IMR-90 (cell line): Measurements from ENCODE around the gene SLC9A7. TPM values are rescaled to one million over a fixed set of nuclear protein-coding genes. Genes with fewer than 3 reads are reported as not detected.
A peak's percentile ranks its signal among the peaks of the same experiment; 100 is the strongest.

Source experiments
- ATAC-seq: fragments of 200-7000 bp; cut with Tn5 transposase; 2 replicates; pipeline ENCODE4 v1.9.1; 2020; ENCODE audit warnings: low read depth, mild to moderate bottlenecking, moderate library complexity
- BruUV-seq: library from RNA; stranded (reverse); fragments of 400-500 nt; replicated peaks from 2 replicates; lab custom pipeline; 2021; lab: Mats Ljungman, UMichigan
- CTCF ChIA-PET: fragments of 300-600 bp; formaldehyde crosslinking; extraction: SDS; loops from one replicate; lab custom pipeline; 2021; ENCODE audit warnings: antibody characterized with exemption; lab: Yijun Ruan, JAX
- POLR2A ChIA-PET: fragments of 300-600 bp; sonication (Branson Sonifier 250); formaldehyde crosslinking; loops from one replicate; lab custom pipeline; 2022; ENCODE audit warnings: antibody characterized with exemption; ENCODE audit not compliant: unreplicated experiment; lab: Charles Lee
- DNase-seq: peaks from one replicate; pipeline ENCODE4 v3.0.0; 2013
- H2AFZ ChIP-seq: replicated peaks from 2 replicates; pipeline ENCODE3; 2013; ENCODE audit warnings: low read length, mild to moderate bottlenecking; ENCODE audit not compliant: poor library complexity
- H2AK5ac ChIP-seq: 2 replicates; pipeline ENCODE4 v1.6.1; 2013; ENCODE audit warnings: low read depth, low read length, inconsistent platforms
- H2AK9ac ChIP-seq: replicated peaks from 2 replicates; pipeline ENCODE3; 2013; ENCODE audit warnings: mild to moderate bottlenecking, low read depth, low read length, moderate library complexity; ENCODE audit not compliant: poor library complexity
- H2BK120ac ChIP-seq: 2 replicates; pipeline ENCODE4 v1.6.1; 2013; ENCODE audit warnings: low read depth, low read length, inconsistent platforms
- H2BK15ac ChIP-seq: 3 replicates; pipeline ENCODE4 v1.6.1; 2013; ENCODE audit warnings: low read depth, low read length, inconsistent platforms
- H2BK20ac ChIP-seq: 2 replicates; pipeline ENCODE4 v1.6.1; 2013; ENCODE audit warnings: low read depth, mild to moderate bottlenecking, inconsistent platforms, low read length, moderate library complexity
- H2BK5ac ChIP-seq: 2 replicates; pipeline ENCODE4 v1.6.1; 2013; ENCODE audit warnings: mild to moderate bottlenecking, low read depth, low read length, inconsistent platforms; ENCODE audit not compliant: poor library complexity, severe bottlenecking
- H3K14ac ChIP-seq: replicated peaks from 2 replicates; pipeline ENCODE4 v1.6.1; 2013; ENCODE audit warnings: low read depth, low read length, inconsistent platforms
- H3K18ac ChIP-seq: 2 replicates; pipeline ENCODE4 v1.6.1; 2013; ENCODE audit warnings: low read depth, low read length, control low read depth
- H3K23ac ChIP-seq: 2 replicates; pipeline ENCODE4 v1.6.1; 2013; ENCODE audit warnings: low read depth, low read length, inconsistent platforms
- H3K27ac ChIP-seq: 2 replicates; pipeline ENCODE4 v1.5.1; 2013; ENCODE audit warnings: mild to moderate bottlenecking, control low read depth, low read length; ENCODE audit not compliant: insufficient read depth
- H3K27me3 ChIP-seq: 2 replicates; pipeline ENCODE4 v1.6.1; 2013; ENCODE audit warnings: low read length; ENCODE audit not compliant: control insufficient read depth, insufficient read depth
- H3K36me3 ChIP-seq: 2 replicates; pipeline ENCODE4 v1.6.1; 2013; ENCODE audit warnings: low read length, mixed read lengths; ENCODE audit not compliant: control insufficient read depth, insufficient read depth
- H3K4ac ChIP-seq: 2 replicates; pipeline ENCODE4 v1.6.1; 2013; ENCODE audit warnings: low read depth, low read length, inconsistent platforms
- H3K4me1 ChIP-seq: 2 replicates; pipeline ENCODE4 v1.6.1; 2013; ENCODE audit warnings: low read length, mixed read lengths; ENCODE audit not compliant: control insufficient read depth, insufficient read depth
- H3K4me2 ChIP-seq: 2 replicates; pipeline ENCODE4 v1.6.1; 2013; ENCODE audit warnings: low read depth, mild to moderate bottlenecking, control low read depth, low read length, moderate library complexity
- H3K4me3 ChIP-seq: 2 replicates; pipeline ENCODE4 v1.5.1; 2013; ENCODE audit warnings: low read depth, mild to moderate bottlenecking, control low read depth, low read length, moderate library complexity; ENCODE audit not compliant: insufficient read depth
- H3K56ac ChIP-seq: 2 replicates; pipeline ENCODE4 v1.6.1; 2013; ENCODE audit warnings: low read length, inconsistent platforms; ENCODE audit not compliant: insufficient read depth; ENCODE audit errors: extremely low read depth
- H3K79me1 ChIP-seq, 2 experiments: 2 replicates each; pipeline ENCODE4 v1.6.1; 2013; ENCODE audit warnings: low read length in 2 of 2, inconsistent platforms in 1 of 2, low read depth in 1 of 2
- H3K9ac ChIP-seq: 2 replicates; pipeline ENCODE4 v1.6.1; 2013; ENCODE audit warnings: low read depth, low read length, control low read depth
- H3K9me1 ChIP-seq: 2 replicates; pipeline ENCODE4 v1.6.1; 2013; ENCODE audit warnings: low read length, inconsistent platforms; ENCODE audit not compliant: insufficient read depth
- H3K9me3 ChIP-seq: 2 replicates; pipeline ENCODE4 v1.6.1; 2013; ENCODE audit warnings: low read length; ENCODE audit not compliant: control insufficient read depth, insufficient read depth
- H4K20me1 ChIP-seq: 2 replicates; pipeline ENCODE4 v1.6.1; 2013; ENCODE audit warnings: low read length, inconsistent platforms; ENCODE audit not compliant: insufficient read depth
- H4K5ac ChIP-seq: 2 replicates; pipeline ENCODE4 v1.6.1; 2013; ENCODE audit warnings: mild to moderate bottlenecking, low read depth, low read length, control low read depth
- H4K8ac ChIP-seq, 2 experiments: 2 replicates each; pipeline ENCODE4 v1.6.1; 2013; ENCODE audit warnings: low read depth in 2 of 2, low read length in 2 of 2, control low read depth in 1 of 2, inconsistent platforms in 1 of 2
- H4K91ac ChIP-seq: 2 replicates; pipeline ENCODE4 v1.6.1; 2013; ENCODE audit warnings: low read depth, low read length, inconsistent platforms; ENCODE audit not compliant: insufficient read depth
- BHLHE40 ChIP-seq: fragments of 150-350 bp; IDR thresholded peaks from 2 replicates; pipeline ENCODE4 v1.6.1; 2016; ENCODE audit warnings: mild to moderate bottlenecking, low read depth, low read length
- CEBPB ChIP-seq: IDR thresholded peaks from 2 replicates; pipeline ENCODE4 v1.6.1; 2012; ENCODE audit warnings: low read depth, low read length, improper control_type of control experiment
- CHD1 ChIP-seq: IDR thresholded peaks from 2 replicates; pipeline ENCODE4 v1.6.1; 2012; ENCODE audit warnings: low read depth, low read length, improper control_type of control experiment
- CTCF ChIP-seq: conservative IDR thresholded peaks from 2 replicates; pipeline ENCODE4 v1.5.1; 2012; ENCODE audit warnings: mild to moderate bottlenecking, low read depth, low read length, improper control_type of control experiment
- FOS ChIP-seq: fragments of 150-350 bp; IDR thresholded peaks from 2 replicates; pipeline ENCODE4 v1.6.1; 2016; ENCODE audit warnings: low read depth, low read length
- MAFK ChIP-seq: IDR thresholded peaks from 2 replicates; pipeline ENCODE4 v1.6.1; 2012; ENCODE audit warnings: low read depth, low read length, improper control_type of control experiment
- MAZ ChIP-seq: IDR thresholded peaks from 2 replicates; pipeline ENCODE4 v1.6.1; 2012; ENCODE audit warnings: low read depth, mild to moderate bottlenecking, low read length, improper control_type of control experiment, moderate library complexity, borderline replicate concordance
- MXI1 ChIP-seq: IDR thresholded peaks from 2 replicates; pipeline ENCODE4 v1.6.1; 2012; ENCODE audit warnings: low read depth, mild to moderate bottlenecking, low read length, moderate library complexity, borderline replicate concordance
- NFE2L2 ChIP-seq: fragments of 150-350 bp; IDR thresholded peaks from 2 replicates; pipeline ENCODE4 v1.6.1; 2016; ENCODE audit warnings: low read depth, mild to moderate bottlenecking, low read length
- POLR2A ChIP-seq: IDR thresholded peaks from 2 replicates; pipeline ENCODE4 v1.6.1; 2012; ENCODE audit warnings: mild to moderate bottlenecking, low read depth, low read length
- RAD21 ChIP-seq: IDR thresholded peaks from 2 replicates; pipeline ENCODE4 v1.6.1; 2012; ENCODE audit warnings: low read length, improper control_type of control experiment
- RCOR1 ChIP-seq: IDR thresholded peaks from 2 replicates; pipeline ENCODE4 v1.6.1; 2012; ENCODE audit warnings: mild to moderate bottlenecking, low read length, improper control_type of control experiment; ENCODE audit not compliant: insufficient replicate concordance
- RFX5 ChIP-seq: IDR thresholded peaks from 2 replicates; pipeline ENCODE4 v1.8.0; 2012; ENCODE audit warnings: low read depth, mild to moderate bottlenecking, low read length, moderate library complexity
- SMC3 ChIP-seq: fragments of 150-350 bp; IDR thresholded peaks from 2 replicates; pipeline ENCODE4 v1.6.1; 2016; ENCODE audit warnings: low read depth, mild to moderate bottlenecking, antibody characterized with exemption, low read length, moderate library complexity
- WGBS, 2 experiments: methylation state at CpG; one replicate each; pipeline versions ENCODE4 v1.1.5 to v1.1.7; 2013; ENCODE audit warnings: missing lambda C conversion rate in 2 of 2; ENCODE audit not compliant: insufficient read length in 1 of 2; ENCODE audit errors: extremely low coverage in 2 of 2; 5-methylcytosine and 5-hydroxymethylcytosine counted together
- dilution Hi-C: fragments of 300-500 bp; cut with HindIII; formaldehyde crosslinking; loops from one replicate; pipeline ENCODE4 v1.14.3; 2018; ENCODE audit warnings: low sequenced_read_pairs; ENCODE audit not compliant: unreplicated experiment
- in situ Hi-C: fragments of 300-500 bp; cut with MboI; formaldehyde crosslinking; loops from 3 replicates; pipeline ENCODE4 v1.14.3; 2019; ENCODE audit warnings: low sequenced_read_pairs, inconsistent platforms, mixed read lengths
- intact Hi-C: fragments of 100-400 bp; cut with micrococcal nuclease; formaldehyde crosslinking; loops from 2 replicates; pipeline ENCODE4 v1.10.0; 2022
- polyA plus RNA-seq, 3 experiments: library from polyadenylated mRNA; depleted of rRNA; stranded (reverse); fragments of >200 nt; gene quantifications; 2 replicates each; pipeline ENCODE4 v1.2.3, GENCODE V29; 2012; ENCODE audit warnings: low replicate concordance in 1 of 3
- total RNA-seq: library from RNA; depleted of rRNA; stranded (reverse); fragments of >200 nt; gene quantifications from 2 replicates; pipeline ENCODE4 v1.2.3, GENCODE V29; 2012
- TF ChIP-seq, protein P1 (sequence below): fragments of 150-350 bp; IDR thresholded peaks from 2 replicates; pipeline ENCODE4 v1.6.1; 2016; ENCODE audit warnings: low read depth, mild to moderate bottlenecking, low read length, moderate library complexity, borderline replicate concordance

SLC9A7 gene
- total and polyA plus RNA-seq, 2 of the 4 experiments (the other 2 are of a cell fraction) = 14.4 to 76.4 TPM

GRCh38 chrX:46628460-46629371, 130.2 kb downstream of the SLC9A7 start:
- ATAC-seq = peak; percentile 70
- peak; percentile 62 for DNase-seq
- ChIA-PET CTCF (interaction anchor here (0.6 kb wide), 1 partner anchor 811 kb away, joined by 4 read pairs; no protein-coding TSS in a partner anchor), POLR2A (no interaction called here)
- no peak overlapping the region for H2BK120ac ChIP-seq
- no peak overlapping the region for H2AK5ac ChIP-seq
- peaks cover 3 to 5% of the 10 kb centered on the region in 2 experiments; a peak in 3 of 4 replicates for H3K79me1 ChIP-seq
- no peak overlapping the region for H4K5ac ChIP-seq
- dilution Hi-C loops (no loop called here), intact Hi-C loops (loop anchor here (5.0 kb wide), 1 partner anchor 41 kb away; no protein-coding TSS in a partner anchor), in situ Hi-C loops (no loop called here)
- no peak overlapping the region for H4K91ac ChIP-seq
- no peak overlapping the region for H2AFZ ChIP-seq
- H2BK5ac ChIP-seq = peak overlapping the region; percentile 5
- no peaks in the 10 kb centered on the region for H4K20me1 ChIP-seq
- no peak overlapping the region for H3K18ac ChIP-seq
- H3K14ac ChIP-seq = no peak overlapping the region
- H3K9me3 ChIP-seq = no peaks in the 10 kb centered on the region
- H3K4me3 ChIP-seq = no peak overlapping the region
- BruUV-seq = no TSS peak
- H3K27me3 ChIP-seq = no peaks in the 10 kb centered on the region
- H2AK9ac ChIP-seq = no peak overlapping the region
- H2BK15ac ChIP-seq = no peak overlapping the region
- H3K4me2 ChIP-seq = no peak overlapping the region; the same call in 1 of the 2 replicates
- peak overlapping the region; percentile 3; the same call in 1 of the 2 replicates for H3K4ac ChIP-seq
- no peak overlapping the region for H3K9ac ChIP-seq
- H3K23ac ChIP-seq = no peak overlapping the region
- H3K4me1 ChIP-seq = peaks cover 14% of the 10 kb centered on the region
- WGBS, 2 experiments = 17% methylated on average over 1 of the region's 6 CpGs; no CpG with 5 or more reads in 1 of the 2 experiments
- H4K8ac ChIP-seq = no peak overlapping the region
- no peak overlapping the region for H3K56ac ChIP-seq
- H3K9me1 ChIP-seq = peaks cover 6% of the 10 kb centered on the region; the same call in 1 of the 2 replicates
- no peaks in the 10 kb centered on the region for H3K36me3 ChIP-seq
- H2BK20ac ChIP-seq = no peak overlapping the region
- peak overlapping the region; percentile 63; the same call in 1 of the 2 replicates for H3K27ac ChIP-seq
- no peak for TF ChIP-seq MAFK
- no peak for TF ChIP-seq NFE2L2
- no peak for TF ChIP-seq CEBPB
- no peak for TF ChIP-seq CTCF
- no peak for TF ChIP-seq SMC3
- TF ChIP-seq BHLHE40 = no peak
- no peak for TF ChIP-seq RCOR1
- no peak for TF ChIP-seq FOS
- no peak for TF ChIP-seq CHD1
- no peak for TF ChIP-seq MAZ
- no peak for TF ChIP-seq RFX5
- TF ChIP-seq, protein P1, sequence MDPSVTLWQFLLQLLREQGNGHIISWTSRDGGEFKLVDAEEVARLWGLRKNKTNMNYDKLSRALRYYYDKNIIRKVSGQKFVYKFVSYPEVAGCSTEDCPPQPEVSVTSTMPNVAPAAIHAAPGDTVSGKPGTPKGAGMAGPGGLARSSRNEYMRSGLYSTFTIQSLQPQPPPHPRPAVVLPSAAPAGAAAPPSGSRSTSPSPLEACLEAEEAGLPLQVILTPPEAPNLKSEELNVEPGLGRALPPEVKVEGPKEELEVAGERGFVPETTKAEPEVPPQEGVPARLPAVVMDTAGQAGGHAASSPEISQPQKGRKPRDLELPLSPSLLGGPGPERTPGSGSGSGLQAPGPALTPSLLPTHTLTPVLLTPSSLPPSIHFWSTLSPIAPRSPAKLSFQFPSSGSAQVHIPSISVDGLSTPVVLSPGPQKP = no peak
- TF ChIP-seq POLR2A = no peak
- no peak for TF ChIP-seq RAD21
- no peak for TF ChIP-seq MXI1
